Smooth muscle cell of the pulmonary artery (primary cell): ENCODE data around the gene OR6C75. TPM values are rescaled to one million over a fixed set of nuclear protein-coding genes. Genes with fewer than 3 reads are reported as not detected.

ENCODE experiments used
- total RNA-seq: library from RNA; depleted of rRNA; stranded (reverse); fragments of >200 nt; gene quantifications from 2 replicates; pipeline ENCODE4 v1.2.3, GENCODE V29; 2014

The OR6C75 gene
- total RNA-seq = not detected in 2 replicates

GRCh38 chr12:55362675-55363074, at the start of gene OR6C75:
TSS of gene OR6C75 (plus strand) at chr12:55362975. CDS start at chr12:55365111, 2,136 bp downstream.

GRCh38 chr12:55314043-55314442, 48.7 kb upstream of the OR6C75 start, which contains the start of gene OR6C1:
TSS of gene OR6C1 (plus strand) at chr12:55314343. CDS start at chr12:55320600, 6,257 bp downstream.

GRCh38 chr12:55330446-55330845, 32.3 kb upstream of the OR6C75 start, which contains the start of gene OR6C3:
TSS of gene OR6C3 (plus strand) at chr12:55330746. CDS start at chr12:55331701, 955 bp downstream.

GRCh38 chr12:55400229-55400628, 37.5 kb downstream of the OR6C75 start, which contains the start of gene OR6C65:
TSS of gene OR6C65 (plus strand) at chr12:55400529. CDS start at chr12:55400529, 0 bp downstream.

Other genes with a start within 250 kb of the OR6C75 start
- not detected in 2 replicates for gene OR9K2, start 236.6 kb upstream of the OR6C75 start, total RNA-seq
- gene OR10A7, start 141.9 kb upstream of the OR6C75 start, total RNA-seq = not detected in 2 replicates
- gene OR6C74, start 118.4 kb upstream of the OR6C75 start, total RNA-seq = not detected in 2 replicates
- not detected in 2 replicates for gene OR6C6, start 66.4 kb upstream of the OR6C75 start, total RNA-seq
- not detected in 2 replicates for gene OR6C1, start 48.6 kb upstream of the OR6C75 start, total RNA-seq
- gene OR6C3, start 32.2 kb upstream of the OR6C75 start, total RNA-seq = not detected in 2 replicates
- gene OR6C65, start 37.6 kb downstream of the OR6C75 start, total RNA-seq = not detected in 2 replicates
- not detected in 2 replicates for gene OR6C76, start 63.3 kb downstream of the OR6C75 start, total RNA-seq
- not detected in 2 replicates for gene OR6C2, start 81.1 kb downstream of the OR6C75 start, total RNA-seq
- not detected in 2 replicates for gene OR6C70, start 107.2 kb downstream of the OR6C75 start, total RNA-seq
- not detected in 2 replicates for gene OR6C68, start 129.4 kb downstream of the OR6C75 start, total RNA-seq
- not detected in 2 replicates for gene OR6C4, start 186.6 kb downstream of the OR6C75 start, total RNA-seq
- not detected in 2 replicates for gene OR2AP1, start 209.5 kb downstream of the OR6C75 start, total RNA-seq